NCI-H2029 (cell line): ENCODE results near the gene KRT12.
"Not testable (repeated sequence)": the region's sequence is repeated elsewhere in the genome, so short reads cannot be mapped to it uniquely, and the experiment has no call there.

ENCODE experiments used
- DNase-seq: peaks from one replicate; lab custom pipeline; 2025; lab: John Stamatoyannopoulos, UW

The KRT12 gene

GRCh38 chr17:40883626-40884334 is 16.8 kb upstream of the KRT12 start:
- no peak for DNase-seq

GRCh38 chr17:40883031-40883430 is 16.0 kb upstream of the KRT12 start:
- DNase-seq: no peak

- no peak for DNase-seq
Measured at GRCh38 chr17:40879026-40879425, 12.0 kb upstream of the KRT12 start.

- no peak for DNase-seq
Measured at GRCh38 chr17:40878044-40878443, 11.0 kb upstream of the KRT12 start.

- DNase-seq: no peak
Measured at GRCh38 chr17:40873801-40874200, 6.8 kb upstream of the KRT12 start.

GRCh38 chr17:40873255-40873654 is 6.2 kb upstream of the KRT12 start:
- DNase-seq: no peak

- no peak for DNase-seq
Measured at GRCh38 chr17:40872416-40872815, 5.4 kb upstream of the KRT12 start.

GRCh38 chr17:40871316-40871715 is 4.3 kb upstream of the KRT12 start:
- DNase-seq: no peak

GRCh38 chr17:40870136-40870535 is 3.1 kb upstream of the KRT12 start:
- DNase-seq: no peak

- DNase-seq: no peak
Measured at GRCh38 chr17:40864661-40865390, 2.2 kb downstream of the KRT12 start.

GRCh38 chr17:40862985-40863733 is 3.9 kb downstream of the KRT12 start:
- DNase-seq: no peak

GRCh38 chr17:40859536-40859935 is 7.5 kb downstream of the KRT12 start:
- no peak for DNase-seq

- DNase-seq: not testable (repeated sequence)
Measured at GRCh38 chr17:40858667-40859066, 8.4 kb downstream of the KRT12 start.

- DNase-seq: no peak
Measured at GRCh38 chr17:40857535-40857934, 9.5 kb downstream of the KRT12 start.

- no peak for DNase-seq
Measured at GRCh38 chr17:40854175-40854814, 12.7 kb downstream of the KRT12 start.

GRCh38 chr17:40852364-40852763 is 14.7 kb downstream of the KRT12 start:
- no peak for DNase-seq

GRCh38 chr17:40850293-40850972 is 16.6 kb downstream of the KRT12 start:
- no peak for DNase-seq

- no peak for DNase-seq
Measured at GRCh38 chr17:40849723-40850122, 17.3 kb downstream of the KRT12 start.

- no peak for DNase-seq
Measured at GRCh38 chr17:40848583-40849235, 18.3 kb downstream of the KRT12 start.

GRCh38 chr17:40846515-40847144 is 20.4 kb downstream of the KRT12 start:
- no peak for DNase-seq

GRCh38 chr17:40844671-40845107 is 22.3 kb downstream of the KRT12 start:
- DNase-seq: no peak
